Spleen (tissue), 7 donors: ENCODE data around the gene RAB4A.

ENCODE experiments used
- CTCF ChIP-seq, 11 experiments: fragments of 200-600 bp in 7 of 11; fragments of 450-650 bp in 4 of 11; sonication (generic) in 4 of 11; IDR thresholded peaks in 8 of 11; conservative IDR thresholded peaks in 3 of 11; 1 replicate in 7 of 11; 2 replicates in 4 of 11; pipeline versions ENCODE4 v1.4.0 to v1.8.0; 2016 to 2021; ENCODE audit warnings: antibody characterized with exemption in 11 of 11, inconsistent platforms in 4 of 11, mild to moderate bottlenecking in 1 of 11
- POLR2A ChIP-seq, 3 donors: fragments of 450-650 bp; IDR thresholded peaks; one replicate each; pipeline ENCODE4 v1.5.1; 2017; ENCODE audit warnings: antibody characterized with exemption in 3 of 3, mild to moderate bottlenecking in 1 of 3
- POLR2AphosphoS5 ChIP-seq, 3 donors: sonication (generic); formaldehyde crosslinking; IDR thresholded peaks; one replicate each; pipeline ENCODE4 v1.5.1; 2017; ENCODE audit warnings: antibody characterized with exemption in 3 of 3
- donor health status: DM: no; HTN: no; CAD: no; lungs with moderate emphysema.
- donor health status: DM: no; HTN: no; CAD: no.
- donor health status: DM: no; HTN: no; CAD: no.

GRCh38 chr1:229326601-229327000 is 55.7 kb downstream of the RAB4A start:
- no peak for TF ChIP-seq CTCF (IDR thresholded peaks at IDR 0.05 in 8 of 11, conservative IDR thresholded peaks at IDR 0.05 in 3 of 11)
- no peak for TF ChIP-seq POLR2A (IDR thresholded peaks at IDR 0.05)
- peak; percentile 13 to 55 (median 14) for TF ChIP-seq POLR2AphosphoS5 (IDR thresholded peaks at IDR 0.05)
